Stimulated activated CD8-positive, alpha-beta memory T cell treated with anti-CD3 and anti-CD28 coated beads, Interleukin-2, amount 100 ng/mL, for 1 hour (primary cell): ENCODE data around the gene COL4A1.

Experiments
- DNase-seq, 2 donors: peaks; one replicate each; pipeline ENCODE4 v3.0.0-alpha.2; 2020; ENCODE audit warnings: low read depth in 2 of 2

The COL4A1 gene

GRCh38 chr13:110341445-110342244, 34.7 kb upstream of the COL4A1 start:
- no peak for DNase-seq

GRCh38 chr13:110340812-110341444, 34.0 kb upstream of the COL4A1 start:
- DNase-seq, result peak; percentile 14 to 30

- no peak for DNase-seq
These were observed 33.1 kb upstream of the COL4A1 start for GRCh38 chr13:110339975-110340550.

GRCh38 chr13:110339263-110339662, 32.3 kb upstream of the COL4A1 start:
- DNase-seq, result no peak

GRCh38 chr13:110338441-110339101, 31.6 kb upstream of the COL4A1 start:
- no peak for DNase-seq

GRCh38 chr13:110337247-110337646, 30.3 kb upstream of the COL4A1 start:
- no peak for DNase-seq

GRCh38 chr13:110336681-110337080, 29.7 kb upstream of the COL4A1 start:
- no peak for DNase-seq

GRCh38 chr13:110336108-110336507, 29.2 kb upstream of the COL4A1 start:
- DNase-seq, result no peak

GRCh38 chr13:110334841-110335490, 28.0 kb upstream of the COL4A1 start:
- DNase-seq, result no peak

- no peak for DNase-seq
These were observed 27.3 kb upstream of the COL4A1 start for GRCh38 chr13:110334256-110334655.

GRCh38 chr13:110333837-110334236, 26.9 kb upstream of the COL4A1 start:
- DNase-seq, result no peak

GRCh38 chr13:110332750-110333149, 25.8 kb upstream of the COL4A1 start:
- no peak for DNase-seq

- no peak for DNase-seq
These were observed 24.4 kb upstream of the COL4A1 start for GRCh38 chr13:110331362-110331761.

GRCh38 chr13:110330491-110331011, 23.6 kb upstream of the COL4A1 start:
- no peak for DNase-seq

- DNase-seq, result no peak
These were observed 23.0 kb upstream of the COL4A1 start for GRCh38 chr13:110329798-110330461.

GRCh38 chr13:110329258-110329657, 22.3 kb upstream of the COL4A1 start:
- DNase-seq, result no peak

- DNase-seq, result no peak
These were observed 21.6 kb upstream of the COL4A1 start for GRCh38 chr13:110328573-110328972.

- no peak for DNase-seq
These were observed 20.2 kb upstream of the COL4A1 start for GRCh38 chr13:110327051-110327721.

GRCh38 chr13:110326263-110326904, 19.4 kb upstream of the COL4A1 start:
- no peak for DNase-seq
